GM21447 (cell line): Measurements from ENCODE around the gene SPACA7.

ENCODE experiments used
- ATAC-seq: cut with Tn5 transposase; IDR thresholded peaks from one replicate; pipeline ENCODE4 v1.9.1; 2021; ENCODE audit not compliant: unreplicated experiment

The SPACA7 gene

GRCh38 chr13:112462408-112462807 lies 86.3 kb downstream of the SPACA7 start:
- ATAC-seq, result no peak

- no peak for ATAC-seq
These were observed 88.6 kb downstream of the SPACA7 start for GRCh38 chr13:112464720-112465119.

- no peak for ATAC-seq
These were observed 89.3 kb downstream of the SPACA7 start for GRCh38 chr13:112465251-112466131.

- ATAC-seq, result no peak
These were observed 90.2 kb downstream of the SPACA7 start for GRCh38 chr13:112466132-112467058.

- ATAC-seq, result no peak
These were observed 91.1 kb downstream of the SPACA7 start for GRCh38 chr13:112467236-112467635.

- ATAC-seq, result no peak
These were observed 91.9 kb downstream of the SPACA7 start for GRCh38 chr13:112468069-112468468.

- no peak for ATAC-seq
These were observed 93.1 kb downstream of the SPACA7 start for GRCh38 chr13:112469071-112469745.

DNA sequence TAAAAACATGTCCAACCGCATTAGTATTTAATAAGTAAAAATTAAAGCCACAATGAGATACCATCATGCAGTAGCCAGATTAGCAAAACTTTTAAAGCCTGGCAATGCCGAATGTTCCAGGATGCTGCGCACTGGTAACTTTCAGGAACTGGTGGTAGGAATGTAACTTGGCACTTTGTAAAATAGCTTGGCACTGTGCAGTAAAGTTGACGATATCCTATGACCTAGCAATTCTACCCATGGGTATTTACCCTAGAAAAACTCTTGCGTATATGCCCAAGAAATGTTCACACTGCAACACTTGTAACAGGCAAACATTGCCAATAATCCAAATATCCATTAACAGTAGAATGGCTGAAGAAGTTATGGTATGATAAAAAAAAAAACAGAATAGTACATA lies 97.7 kb downstream of the SPACA7 start:
- ATAC-seq, result no peak

DNA sequence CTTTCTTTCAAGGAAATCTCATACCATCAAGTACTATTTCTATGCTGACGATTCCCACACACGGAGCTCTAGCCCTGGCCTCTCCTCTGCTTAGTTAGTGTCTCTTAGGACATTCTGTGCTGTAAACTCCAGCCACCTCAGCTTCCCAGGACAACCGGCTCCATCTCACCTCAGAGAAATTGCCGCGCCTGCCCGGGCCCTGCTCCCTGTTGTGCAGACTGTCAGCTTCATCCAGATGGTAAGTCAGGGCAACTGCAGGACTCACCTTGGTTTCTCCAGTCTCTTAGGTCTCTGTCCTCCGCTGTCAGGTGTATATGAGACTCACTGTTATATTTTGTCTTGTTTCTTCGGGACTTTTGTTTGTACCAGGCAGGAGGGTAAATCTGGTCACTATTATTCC lies 98.7 kb downstream of the SPACA7 start:
- ATAC-seq, result no peak

- ATAC-seq, result no peak
These were observed 99.7 kb downstream of the SPACA7 start for GRCh38 chr13:112475889-112476288.

DNA sequence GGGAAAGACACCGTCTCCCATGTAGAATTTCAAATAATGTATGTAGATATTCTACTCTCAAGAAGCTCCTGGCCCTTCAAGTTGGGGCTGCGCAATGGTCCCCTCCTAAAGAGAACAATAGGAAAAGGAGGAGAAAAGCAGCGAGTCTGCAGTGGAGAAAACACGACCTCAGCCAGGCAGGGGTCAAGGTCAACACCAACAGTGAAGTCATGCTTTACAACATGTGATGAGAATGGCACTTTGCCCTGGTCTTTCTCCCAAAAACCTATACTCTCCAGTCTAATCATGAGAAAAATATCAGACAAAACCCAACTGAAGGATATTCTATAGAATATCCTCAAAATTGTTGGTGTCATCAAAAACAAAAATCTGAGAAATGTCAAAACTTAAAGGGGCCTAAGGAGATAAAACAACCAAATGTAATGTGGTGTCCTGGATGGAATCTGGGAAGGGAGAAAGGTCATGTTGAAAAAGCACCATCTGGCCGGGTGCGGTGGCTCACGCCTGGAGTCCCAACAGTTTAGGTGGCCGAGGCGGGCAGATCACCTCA lies 101.0 kb downstream of the SPACA7 start:
- ATAC-seq, result no peak

DNA sequence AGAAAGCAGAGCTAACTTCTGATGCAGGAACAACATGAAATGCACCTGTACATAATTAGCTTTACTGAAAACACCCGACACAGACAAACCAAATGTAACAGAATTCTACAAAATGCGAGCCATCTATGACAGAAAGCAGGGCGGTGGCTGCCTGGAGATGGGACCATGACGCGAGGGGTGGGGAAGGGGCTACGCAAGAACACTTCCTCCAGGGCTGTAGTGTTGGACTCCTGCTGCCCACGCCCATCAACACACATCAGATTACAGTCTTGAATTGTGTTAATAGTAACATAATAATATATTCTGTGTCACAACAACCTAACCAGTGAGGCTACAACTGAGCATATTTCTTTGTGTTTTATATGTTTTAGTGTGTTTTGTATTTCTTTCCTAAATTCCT lies 103.2 kb downstream of the SPACA7 start:
- no peak for ATAC-seq

- no peak for ATAC-seq
These were observed 105.3 kb downstream of the SPACA7 start for GRCh38 chr13:112481458-112481857.

DNA sequence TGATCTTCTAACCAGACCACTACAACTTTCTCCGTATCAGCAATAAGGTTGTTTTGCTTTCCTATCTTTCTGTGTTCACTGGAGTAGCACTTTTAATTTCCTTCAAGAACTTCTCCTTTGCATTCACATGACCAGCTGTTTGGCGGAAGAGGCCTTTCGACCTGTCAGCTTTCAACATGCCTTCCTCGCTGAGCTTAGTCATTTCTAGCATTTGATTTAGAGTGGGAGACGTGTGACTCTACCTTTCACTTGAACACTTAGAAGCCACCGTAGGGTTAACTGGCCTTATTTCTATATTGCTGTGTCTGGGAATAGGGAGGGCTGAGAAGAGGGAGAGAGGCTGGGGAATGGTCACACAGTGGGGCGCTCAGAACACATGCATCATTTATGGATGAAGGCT lies 107.1 kb downstream of the SPACA7 start:
- no peak for ATAC-seq
